HCT116 (cell line): ENCODE measurements around the gene GFM1.

Experiments
- CTCF ChIP-seq, 3 experiments: fragments of 200-600 bp in 1 of 3; sonication (generic) in 1 of 3; IDR thresholded peaks in 2 of 3; conservative IDR thresholded peaks in 1 of 3; 2 replicates each; pipeline ENCODE4 v1.5.1; 2012 to 2017; ENCODE audit warnings: low read depth in 2 of 3, low read length in 2 of 3, antibody characterized with exemption in 1 of 3, borderline replicate concordance in 1 of 3, control low read depth in 1 of 3, mild to moderate bottlenecking in 1 of 3, mixed read lengths in 1 of 3, mixed run types in 1 of 3, moderate library complexity in 1 of 3; ENCODE audit not compliant: insufficient read depth in 1 of 3
- ELF1 ChIP-seq: IDR thresholded peaks from 2 replicates; pipeline ENCODE4 v1.6.1; 2012; ENCODE audit warnings: low read depth, borderline replicate concordance
- EZH2 ChIP-seq: fragments of 200-600 bp; sonication (generic); IDR thresholded peaks from 2 replicates; pipeline ENCODE4 v1.6.1; 2017; ENCODE audit warnings: antibody characterized with exemption, mixed run types
- EZH2phosphoT487 ChIP-seq: fragments of 200-600 bp; IDR thresholded peaks from 2 replicates; pipeline ENCODE4 v1.6.1; 2018; ENCODE audit warnings: antibody characterized with exemption, borderline replicate concordance
- JUND ChIP-seq: IDR thresholded peaks from 2 replicates; pipeline ENCODE4 v1.6.1; 2012
- MAX ChIP-seq: IDR thresholded peaks from 2 replicates; pipeline ENCODE4 v1.6.1; 2012
- POLR2A ChIP-seq: IDR thresholded peaks from 2 replicates; pipeline ENCODE4 v1.7.0; 2011; ENCODE audit warnings: borderline replicate concordance; ENCODE audit not compliant: insufficient read depth, insufficient read length; ENCODE audit errors: extremely low read depth
- POLR2AphosphoS5 ChIP-seq: IDR thresholded peaks from 2 replicates; pipeline ENCODE4 v1.6.1; 2011; ENCODE audit warnings: mild to moderate bottlenecking, low read depth, low read length, moderate library complexity
- RAD21 ChIP-seq: IDR thresholded peaks from 2 replicates; pipeline ENCODE4 v1.6.1; 2012; ENCODE audit warnings: low read depth, mild to moderate bottlenecking
- REST ChIP-seq: IDR thresholded peaks from 2 replicates; pipeline ENCODE4 v1.6.1; 2012; ENCODE audit warnings: low read depth
- SP1 ChIP-seq: IDR thresholded peaks from 2 replicates; pipeline ENCODE4 v1.6.1; 2012; ENCODE audit warnings: low read depth
- SRF ChIP-seq: IDR thresholded peaks from 2 replicates; pipeline ENCODE4 v1.6.1; 2012; ENCODE audit warnings: low read depth
- YY1 ChIP-seq: IDR thresholded peaks from 2 replicates; pipeline ENCODE4 v1.6.1; 2011; ENCODE audit warnings: low read length, low read depth, moderate library complexity, mild to moderate bottlenecking; ENCODE audit not compliant: insufficient replicate concordance; ENCODE audit errors: extremely low read depth

- no peak for TF ChIP-seq CTCF (IDR thresholded peaks at IDR 0.05 in 2 of 3, conservative IDR thresholded peaks at IDR 0.05 in 1 of 3; ENCODE audit: borderline replicate concordance in 1 of 3, insufficient read depth in 1 of 3, low read depth in 2 of 3, low read length in 2 of 3)
- no peak for TF ChIP-seq EZH2phosphoT487
- TF ChIP-seq SP1, result no peak
- no peak for TF ChIP-seq YY1
- TF ChIP-seq POLR2AphosphoS5, result no peak
- no peak for TF ChIP-seq MAX
- no peak for TF ChIP-seq RAD21
- no peak for TF ChIP-seq SRF
- no peak for TF ChIP-seq ELF1
- TF ChIP-seq POLR2A, result no peak
- TF ChIP-seq EZH2, result no peak
- no peak for TF ChIP-seq REST
- TF ChIP-seq JUND, result no peak
Measured at GRCh38 chr3:158710601-158711000, 66.3 kb downstream of the GFM1 start.
